ENCODE results near the gene KIAA1671.

Gene KIAA1671

DNA sequence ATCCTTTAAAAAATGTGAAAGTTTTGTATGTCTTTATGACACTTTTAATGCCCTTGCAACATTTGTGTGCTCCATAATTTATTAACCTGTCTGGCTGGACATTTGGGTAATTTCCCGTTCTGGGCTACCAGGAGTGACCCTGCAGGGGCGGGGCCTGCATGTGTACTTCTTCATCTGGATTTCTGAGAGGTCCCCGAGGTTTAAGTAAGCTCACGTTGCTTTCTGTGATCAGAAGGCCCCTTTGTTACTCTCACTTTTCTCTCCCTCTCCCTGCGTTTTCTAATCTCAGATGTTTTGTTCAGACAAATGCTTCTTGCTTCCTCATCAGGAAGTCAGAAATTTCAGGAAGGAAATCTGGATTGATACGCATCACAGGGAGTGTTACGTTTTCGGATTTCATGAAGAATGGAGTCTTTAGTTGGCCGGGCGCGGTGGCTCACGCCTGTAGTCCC lies 168.3 kb downstream of the KIAA1671 start:
- FAIRE-seq = no peak

GRCh38 chr22:25122136-25122764 lies 169.7 kb downstream of the KIAA1671 start:
- no peak for FAIRE-seq

DNA sequence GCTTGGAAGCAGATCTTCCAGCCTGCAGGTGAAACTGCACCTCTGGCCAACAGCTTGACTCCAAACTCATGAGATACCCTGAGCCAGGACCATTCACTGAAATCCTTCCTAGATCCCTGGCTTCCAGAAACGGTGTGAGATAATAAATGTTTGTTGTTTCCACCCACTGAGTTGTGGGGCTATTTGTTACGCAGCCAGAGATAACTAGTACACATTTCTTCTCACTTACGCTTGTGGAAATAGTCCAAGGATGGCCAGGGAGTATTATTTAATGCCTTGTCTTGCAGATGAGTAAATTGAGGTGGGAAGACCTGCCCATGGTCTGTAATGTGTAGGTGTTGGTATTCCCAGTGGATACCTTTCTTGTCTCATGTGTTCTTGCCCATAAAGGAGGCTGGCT lies 171.2 kb downstream of the KIAA1671 start:
- FAIRE-seq = no peak

DNA sequence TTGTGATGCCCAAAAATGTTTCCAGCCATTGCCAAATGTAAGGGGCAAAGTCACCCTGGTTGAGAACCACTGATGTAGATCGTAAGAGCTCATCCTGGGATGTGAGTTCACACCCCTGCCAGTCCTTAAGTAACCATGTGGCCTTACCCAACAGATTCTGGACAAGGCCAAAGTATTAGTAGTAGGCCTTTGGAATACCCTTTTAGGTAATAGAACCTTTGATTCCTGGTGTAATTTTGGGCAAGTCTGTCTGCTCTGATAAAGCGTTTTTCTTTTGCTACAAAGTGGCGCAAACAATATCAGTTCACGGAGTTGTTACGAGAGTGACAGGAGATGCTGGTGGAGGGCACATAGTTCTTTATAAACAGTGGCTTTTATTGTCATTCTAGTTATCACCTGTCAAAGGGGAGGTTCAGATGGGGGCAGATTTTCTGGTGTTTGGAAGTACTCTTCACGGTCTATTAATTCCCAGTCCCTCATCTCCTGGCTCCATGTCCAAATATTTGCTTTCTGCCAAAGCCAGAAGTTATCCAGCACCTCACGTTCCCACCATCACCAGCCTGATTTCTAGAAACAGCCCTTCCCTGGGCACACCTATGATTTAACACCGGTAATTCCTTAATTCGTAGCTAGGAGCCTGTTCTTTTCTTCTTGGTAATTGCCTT lies 173.3 kb downstream of the KIAA1671 start:
- no peak for FAIRE-seq

DNA sequence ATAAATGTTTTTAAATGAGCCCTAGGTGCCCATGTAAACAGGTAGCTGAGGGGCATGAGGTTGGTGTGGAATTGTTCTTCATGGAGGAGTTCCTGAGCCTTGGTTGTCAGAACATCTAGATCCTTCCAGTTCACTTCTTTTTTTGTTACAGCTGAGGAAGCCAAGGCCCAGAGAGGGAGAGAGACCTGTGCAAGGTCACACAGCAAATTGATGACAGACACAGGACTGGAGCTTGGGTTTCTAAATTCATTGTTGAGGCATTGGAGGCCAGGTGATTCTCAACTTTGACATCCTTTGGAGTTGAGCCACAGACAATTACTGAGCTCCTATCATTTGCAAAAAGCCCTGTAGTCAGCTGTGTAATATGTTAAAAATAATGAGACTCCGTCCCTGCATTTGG lies 174.0 kb downstream of the KIAA1671 start:
- no peak for FAIRE-seq

DNA sequence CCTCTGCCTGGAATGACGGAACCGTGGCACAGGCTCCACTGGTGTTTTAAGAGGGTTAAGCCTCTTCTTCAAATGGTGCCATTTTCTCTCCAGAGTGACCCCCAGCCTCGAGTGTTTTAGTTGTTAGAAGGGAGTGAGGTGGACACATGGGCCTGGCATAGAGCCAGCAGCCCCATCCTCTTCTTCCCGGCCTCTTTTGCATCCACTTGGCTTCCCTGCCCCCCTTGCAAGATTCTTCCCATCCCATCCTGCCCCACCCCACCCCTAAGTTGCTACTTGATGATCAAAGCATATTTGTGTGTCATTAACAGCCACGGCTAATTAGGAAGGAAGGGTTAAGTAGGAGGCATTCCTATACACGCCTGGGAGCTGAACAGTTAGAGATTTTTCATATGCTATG lies 174.8 kb downstream of the KIAA1671 start:
- no peak for FAIRE-seq

DNA sequence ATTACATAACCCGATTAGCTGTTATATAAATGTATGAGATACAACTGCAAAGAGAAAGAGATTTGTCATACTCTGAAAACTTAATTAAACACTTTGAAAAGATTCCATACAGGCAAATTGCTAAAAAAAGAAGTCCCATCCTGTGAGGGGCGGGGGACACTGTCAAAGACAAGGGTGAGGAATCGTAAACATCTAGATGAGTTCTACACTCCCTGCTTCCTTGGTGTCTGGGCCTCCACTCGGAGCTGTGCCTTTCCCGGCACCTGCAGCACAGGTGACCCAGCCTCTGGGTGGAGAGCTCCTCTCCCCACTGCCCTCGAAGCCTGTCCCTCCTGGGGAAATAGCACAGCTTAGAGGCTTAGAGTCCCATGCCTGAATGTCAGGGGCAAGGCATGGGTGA lies 177.9 kb downstream of the KIAA1671 start:
- no peak for FAIRE-seq

GRCh38 chr22:25131198-25131887 lies 178.8 kb downstream of the KIAA1671 start:
- FAIRE-seq = no peak

DNA sequence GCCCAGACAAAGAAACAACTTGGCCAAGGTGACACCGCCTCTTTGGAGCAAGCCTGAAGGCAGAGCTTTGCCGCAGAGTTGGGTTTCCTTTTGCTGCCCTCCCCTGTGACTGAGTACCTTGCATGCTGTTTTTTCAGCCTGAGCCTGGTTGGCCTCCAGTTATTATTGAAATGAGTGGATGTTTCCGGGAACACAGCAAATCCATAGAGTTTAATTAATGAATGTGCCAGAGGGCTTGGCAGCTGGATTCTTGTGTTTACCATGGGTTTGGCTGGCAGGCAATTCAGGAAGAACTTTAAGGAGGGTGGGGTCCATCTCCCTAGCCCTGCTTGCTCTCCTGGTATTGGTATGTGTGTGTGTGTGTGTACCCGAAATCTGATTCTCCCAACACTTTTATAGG lies 181.5 kb downstream of the KIAA1671 start:
- FAIRE-seq = no peak

DNA sequence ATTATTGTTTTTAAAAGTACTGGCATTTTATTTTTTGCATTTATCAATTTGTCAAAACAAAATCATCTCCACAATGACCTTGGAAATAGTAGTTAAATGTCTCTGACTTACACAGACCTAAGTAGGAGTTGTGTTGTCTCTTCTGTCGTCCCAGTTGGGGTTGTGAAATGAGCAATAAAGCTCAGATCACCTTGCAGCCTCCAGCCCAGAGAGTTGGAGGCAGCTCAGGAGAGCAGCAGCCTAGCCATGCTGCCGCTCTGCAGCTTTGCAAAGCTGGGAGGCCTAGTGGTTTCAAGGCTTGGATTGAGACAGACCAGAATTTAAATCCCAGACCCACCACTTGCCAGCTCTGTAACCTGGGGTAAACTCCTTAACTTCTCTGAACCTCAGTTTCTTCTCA lies 181.9 kb downstream of the KIAA1671 start:
- FAIRE-seq = no peak

DNA sequence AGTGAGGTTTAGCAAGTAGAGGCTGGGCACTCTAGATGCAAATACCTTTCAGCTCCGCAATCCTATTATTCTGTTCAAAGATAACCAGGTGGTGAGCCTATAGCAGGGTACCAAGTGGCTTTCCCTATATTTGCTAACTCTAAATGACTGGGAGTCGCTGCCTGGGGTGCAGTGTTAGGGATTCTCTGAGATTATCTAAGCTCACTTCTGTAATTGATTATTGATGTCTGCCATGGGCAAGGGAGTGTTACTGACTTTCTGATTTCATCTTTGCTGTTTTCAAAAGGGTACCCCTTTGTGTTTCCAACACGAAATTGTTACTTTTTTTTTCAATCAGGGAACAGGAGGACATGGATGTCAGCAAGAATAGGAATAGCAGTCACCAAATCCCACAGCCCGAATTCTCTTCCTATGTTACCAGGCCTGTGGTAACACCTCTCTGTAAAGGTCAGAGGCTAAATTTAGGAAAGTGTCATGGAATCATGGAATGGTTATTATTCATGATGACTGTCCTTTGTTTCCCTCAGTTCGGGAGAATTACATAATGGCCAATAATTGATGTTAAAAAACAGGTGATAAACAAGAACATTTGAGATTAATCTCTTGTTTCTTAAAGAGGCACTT lies 184.5 kb downstream of the KIAA1671 start:
- FAIRE-seq = no peak

DNA sequence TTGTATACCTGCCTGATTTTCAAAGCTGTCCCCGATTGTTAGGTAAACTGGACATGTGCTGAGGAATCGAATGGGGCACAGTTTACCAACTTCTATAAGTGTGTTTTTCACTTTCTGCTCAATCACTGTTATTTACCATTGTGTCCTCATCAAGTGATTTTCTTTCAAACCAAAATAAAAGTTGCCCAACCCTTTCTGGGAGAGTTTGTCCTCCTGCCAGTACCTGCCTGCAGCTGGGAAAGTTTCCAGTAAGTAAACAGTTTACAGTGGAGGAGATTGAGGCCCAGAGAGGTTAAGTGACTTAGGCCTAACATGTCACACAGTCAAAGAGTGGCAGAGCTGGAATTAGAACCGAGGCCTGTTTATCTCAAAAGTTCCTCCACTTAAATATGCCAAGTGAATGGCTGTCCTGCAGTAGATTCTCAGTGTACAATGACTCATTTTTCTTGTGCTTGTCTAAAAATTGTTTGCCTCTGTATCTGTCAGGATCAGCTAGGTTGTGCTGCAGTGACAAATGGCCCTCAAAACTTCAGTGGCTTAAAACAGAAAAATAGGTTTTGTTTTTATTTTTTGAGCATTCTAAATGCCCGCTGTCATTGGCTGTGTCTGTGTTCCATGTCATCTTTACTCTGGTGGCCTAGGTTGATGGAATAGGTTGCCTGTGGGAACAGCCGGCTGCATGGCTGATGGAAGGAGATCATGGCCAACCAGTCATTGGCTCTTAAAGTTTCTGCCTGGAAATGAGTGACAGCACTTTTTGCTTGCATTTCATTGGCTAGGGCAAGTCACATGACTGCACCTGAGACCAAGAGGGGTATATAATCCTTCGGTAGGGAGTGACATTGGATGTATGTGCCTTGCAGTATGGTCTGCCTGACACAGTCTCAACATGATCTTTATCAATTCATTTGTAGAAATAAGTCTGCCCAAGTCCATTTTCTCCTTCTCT lies 185.3 kb downstream of the KIAA1671 start:
- no peak for FAIRE-seq

- no peak for FAIRE-seq
Measured at GRCh38 chr22:25139062-25139461, 186.5 kb downstream of the KIAA1671 start.

GRCh38 chr22:25142102-25142501 lies 189.6 kb downstream of the KIAA1671 start:
- no peak for FAIRE-seq

DNA sequence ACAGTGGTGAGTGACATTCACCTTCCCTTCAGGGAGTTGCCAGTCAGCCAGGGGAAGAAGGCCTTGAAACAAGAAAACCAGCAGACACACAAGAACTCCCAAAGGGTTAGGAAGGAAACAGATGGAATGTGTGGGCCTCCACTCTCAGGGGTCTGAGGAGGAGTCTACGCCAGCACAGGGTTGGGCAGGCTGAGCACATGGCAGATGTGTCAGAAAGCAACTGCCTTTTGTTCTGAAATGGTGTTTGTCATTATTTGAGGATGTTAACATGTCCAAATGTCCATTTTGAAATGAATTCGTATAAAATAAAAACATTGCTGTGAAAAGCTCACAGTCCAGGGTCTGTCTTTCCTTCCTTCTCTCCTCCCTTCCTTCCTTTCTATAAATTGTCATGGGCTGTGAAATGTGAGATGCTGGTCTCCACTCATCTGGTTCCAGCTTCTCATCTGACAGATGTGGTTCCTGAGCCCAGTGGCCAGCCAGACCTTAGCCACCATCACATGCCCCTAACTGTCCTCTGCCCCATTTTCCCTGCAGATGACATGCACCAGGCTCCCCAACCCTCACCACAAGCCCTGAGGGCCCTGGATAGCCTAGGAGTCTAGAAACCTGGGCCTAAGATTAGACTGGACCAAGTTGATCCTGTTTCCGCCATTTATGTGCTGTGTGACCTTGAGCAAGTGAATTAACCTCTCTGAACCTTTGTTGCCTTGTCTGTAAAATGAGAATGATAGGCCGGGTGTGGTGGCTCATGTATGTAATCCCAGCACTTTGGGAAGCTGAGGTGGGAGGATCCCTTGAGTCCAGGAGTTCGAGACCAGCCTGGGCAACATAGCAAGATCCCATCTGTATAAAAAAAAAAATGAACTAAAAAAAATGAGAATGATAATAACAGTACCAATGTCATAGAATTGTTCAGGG lies 190.9 kb downstream of the KIAA1671 start:
- FAIRE-seq = no peak

GRCh38 chr22:25144522-25144921 lies 192.0 kb downstream of the KIAA1671 start:
- no peak for FAIRE-seq

- no peak for FAIRE-seq
Measured at GRCh38 chr22:25146307-25146706, 193.8 kb downstream of the KIAA1671 start.

DNA sequence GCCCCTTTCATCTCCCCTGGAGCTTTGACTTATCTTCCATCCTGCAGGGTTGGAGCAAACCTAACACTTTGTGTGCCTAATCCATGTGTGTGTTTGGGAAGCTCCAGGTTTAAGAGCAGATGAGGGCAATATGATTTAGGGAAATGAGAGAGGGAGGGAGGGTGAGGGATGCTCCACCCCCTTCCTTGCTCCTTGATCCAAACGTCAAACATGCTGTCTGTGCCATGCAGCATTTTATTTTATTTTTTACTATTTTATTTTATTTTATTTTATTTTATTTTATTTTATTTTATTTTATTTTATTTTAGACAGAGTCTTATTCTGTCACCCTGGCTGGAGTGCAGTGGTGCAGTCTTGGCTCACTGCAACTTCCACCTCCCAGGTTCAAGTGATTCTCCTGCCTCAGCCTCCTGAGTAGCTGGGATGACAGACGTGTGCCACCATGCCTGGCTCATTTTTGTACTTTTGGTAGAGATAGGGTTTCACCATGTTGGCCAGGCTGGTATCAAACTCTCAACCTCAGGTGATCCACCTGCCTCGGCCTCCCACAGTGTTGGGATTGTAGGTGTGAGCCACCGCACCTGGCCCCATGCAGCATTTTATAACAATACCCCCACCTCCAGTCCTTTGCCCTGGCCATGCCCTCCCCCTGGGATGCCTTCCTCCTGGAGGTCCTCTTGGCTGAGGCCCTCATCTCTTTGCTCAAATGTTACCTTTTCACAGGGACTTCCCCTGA lies 194.6 kb downstream of the KIAA1671 start:
- no peak for FAIRE-seq

GRCh38 chr22:25147642-25147928 lies 195.1 kb downstream of the KIAA1671 start:
- no peak for FAIRE-seq

GRCh38 chr22:25148149-25148691 lies 195.7 kb downstream of the KIAA1671 start:
- FAIRE-seq = no peak

GRCh38 chr22:25149014-25149413 lies 196.5 kb downstream of the KIAA1671 start:
- FAIRE-seq = no peak
